HUDEP-2 (cell line): ENCODE results near the gene TM4SF5.

Source experiments
- DNase-seq, 76 experiments: peaks; one replicate each; lab custom pipeline; 2025; ENCODE audit not compliant: unreplicated experiment in 76 of 76; lab: John Stamatoyannopoulos, UW

TM4SF5 gene

GRCh38 chr17:4823373-4824089 lies 51.8 kb downstream of the TM4SF5 start:
- no peak for DNase-seq

GRCh38 chr17:4827399-4827798 lies 55.7 kb downstream of the TM4SF5 start:
- DNase-seq: no peak

DNA sequence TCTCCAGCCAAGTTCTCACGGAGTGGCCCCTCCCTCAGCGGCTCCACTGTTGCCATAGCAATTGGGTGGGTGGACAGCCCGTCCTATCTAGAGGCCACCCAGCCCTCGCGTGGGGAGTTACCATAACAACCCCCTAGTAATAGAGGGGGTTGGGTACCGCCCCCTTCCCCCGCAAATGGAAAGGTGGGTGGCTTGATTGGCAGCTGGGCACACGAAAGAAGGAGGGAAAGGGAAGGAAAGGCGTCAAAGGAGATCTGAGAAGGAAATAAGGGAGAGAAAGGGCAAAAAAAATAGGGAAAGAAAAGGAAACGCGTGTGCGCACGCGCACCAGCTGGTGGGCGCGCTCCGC lies 61.1 kb downstream of the TM4SF5 start:
- peak in 1 of 76 experiments; percentile 62 for DNase-seq
